Left renal cortex interstitium (tissue), 4 donors: ENCODE data around the gene RPS6KA2. TPM values are rescaled to one million over a fixed set of nuclear protein-coding genes. Genes with fewer than 3 reads are reported as not detected.

Experiments used
- DNase-seq, 4 donors: peaks; one replicate each; pipeline ENCODE4 v3.0.0-alpha.2; 2013; ENCODE audit warnings: low read depth in 4 of 4, low spot score in 2 of 4, missing footprints in 1 of 4
- polyA plus RNA-seq, 4 donors: library from polyadenylated mRNA; unstranded; fragments of 120-200 nt; gene quantifications; one replicate each; pipeline ENCODE4 v1.2.1, GENCODE V29; 2013; ENCODE audit not compliant: insufficient read length in 4 of 4

Gene RPS6KA2
- polyA plus RNA-seq, 4 donors = 25.2 to 30.5 (median 29.9) TPM

DNA sequence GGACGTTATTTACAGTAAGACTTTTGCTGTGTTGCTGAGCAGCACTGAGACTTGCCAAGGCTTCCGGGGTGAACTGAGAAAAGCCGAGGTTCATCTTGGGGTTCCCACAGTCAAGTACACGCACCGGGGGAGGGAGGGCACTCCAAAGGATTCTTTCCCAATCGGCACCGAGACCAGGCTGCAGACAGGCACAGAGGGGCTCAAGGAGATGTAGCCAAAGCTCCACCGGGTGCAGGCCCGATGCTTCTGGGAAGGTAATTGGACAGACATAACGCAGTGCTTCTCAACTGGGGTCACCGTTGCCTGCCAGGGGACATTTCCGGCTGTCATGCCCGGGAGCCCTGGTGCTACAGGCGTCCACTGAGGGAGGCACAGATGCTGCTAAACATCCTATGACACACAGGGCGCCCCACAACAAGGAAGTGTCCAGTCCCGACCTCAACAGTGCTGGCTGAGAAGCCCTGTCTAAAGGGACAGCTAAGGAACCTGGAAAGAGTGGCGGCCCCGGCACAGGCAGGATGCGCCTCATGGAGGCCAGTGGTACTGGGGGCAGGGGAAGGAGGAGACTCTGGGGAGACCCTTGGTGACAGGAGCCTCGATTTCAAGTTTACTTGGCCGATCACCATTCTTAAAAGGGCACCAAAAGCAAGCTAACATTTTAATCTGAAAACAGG, 133.5 kb downstream of the RPS6KA2 start:
- DNase-seq = no peak

DNA sequence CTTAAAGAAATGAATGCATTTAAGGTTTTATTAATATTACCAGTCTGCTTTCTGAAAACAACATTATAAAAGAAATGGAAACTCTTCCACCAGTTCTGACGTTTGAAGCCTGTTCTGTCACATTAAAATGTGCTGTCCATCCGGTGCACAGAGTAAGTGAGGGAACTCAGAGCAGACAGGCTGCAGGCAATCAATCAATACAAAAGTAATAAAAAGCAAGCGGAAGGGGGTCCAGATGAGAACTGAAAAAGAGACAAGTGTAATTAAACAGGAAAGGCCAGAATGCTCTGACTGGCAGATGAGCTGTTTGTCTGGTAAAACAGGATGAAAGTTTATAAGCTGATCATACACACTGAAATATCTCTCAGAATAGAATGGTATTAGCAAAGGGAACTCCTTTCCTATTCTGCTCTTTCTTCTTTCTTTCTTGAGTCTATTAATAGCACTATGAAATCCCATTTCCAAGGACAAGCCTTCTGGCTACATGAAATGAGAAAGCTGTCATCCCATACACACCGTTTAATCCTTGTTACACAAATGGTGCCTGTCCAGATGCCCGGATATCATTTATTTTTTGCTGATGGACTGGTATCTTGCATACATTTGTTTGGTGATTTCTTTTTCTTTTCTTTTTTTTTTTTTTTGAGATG, 134.8 kb downstream of the RPS6KA2 start:
- DNase-seq = no peak

DNA sequence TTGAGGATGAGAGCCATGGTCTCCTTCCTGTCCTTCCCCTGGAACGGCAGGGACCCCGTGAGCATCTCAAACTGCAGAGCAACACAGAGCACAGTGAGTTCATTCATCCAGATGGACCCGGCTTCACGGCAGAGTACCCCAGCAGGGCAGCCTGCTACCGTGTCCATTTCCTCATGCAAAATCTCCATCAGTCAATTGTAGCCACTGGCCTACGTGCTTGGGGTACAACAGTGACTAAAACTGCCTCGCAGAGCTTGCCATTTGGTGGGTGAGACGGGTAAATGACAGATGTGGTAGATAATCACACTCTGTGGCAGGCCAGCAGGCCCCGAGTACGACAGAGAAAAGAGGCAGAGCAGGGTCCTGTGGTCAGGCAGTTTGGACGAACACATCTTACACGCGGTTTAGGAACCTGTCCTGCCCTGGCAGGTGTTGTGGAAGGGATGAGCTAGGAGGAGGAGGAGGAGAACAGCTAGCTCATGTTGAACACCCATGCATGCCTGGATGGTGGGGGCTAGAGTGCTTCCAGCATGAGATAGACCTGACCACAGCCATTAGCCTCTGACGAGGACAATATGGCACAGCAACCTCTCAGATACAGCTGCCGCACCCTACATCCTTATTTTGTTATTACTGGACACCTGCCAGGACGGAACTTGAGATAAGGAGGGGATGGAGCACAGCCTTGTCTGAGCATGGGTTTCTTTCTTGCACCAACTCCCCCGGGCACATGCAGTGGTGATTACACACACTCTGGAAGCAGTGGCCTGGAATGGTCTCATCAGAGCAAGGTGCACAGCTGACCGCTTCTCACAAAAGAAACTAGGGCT, 136.2 kb downstream of the RPS6KA2 start:
- DNase-seq = peak; percentile 59 to 80 (median 72)

DNA sequence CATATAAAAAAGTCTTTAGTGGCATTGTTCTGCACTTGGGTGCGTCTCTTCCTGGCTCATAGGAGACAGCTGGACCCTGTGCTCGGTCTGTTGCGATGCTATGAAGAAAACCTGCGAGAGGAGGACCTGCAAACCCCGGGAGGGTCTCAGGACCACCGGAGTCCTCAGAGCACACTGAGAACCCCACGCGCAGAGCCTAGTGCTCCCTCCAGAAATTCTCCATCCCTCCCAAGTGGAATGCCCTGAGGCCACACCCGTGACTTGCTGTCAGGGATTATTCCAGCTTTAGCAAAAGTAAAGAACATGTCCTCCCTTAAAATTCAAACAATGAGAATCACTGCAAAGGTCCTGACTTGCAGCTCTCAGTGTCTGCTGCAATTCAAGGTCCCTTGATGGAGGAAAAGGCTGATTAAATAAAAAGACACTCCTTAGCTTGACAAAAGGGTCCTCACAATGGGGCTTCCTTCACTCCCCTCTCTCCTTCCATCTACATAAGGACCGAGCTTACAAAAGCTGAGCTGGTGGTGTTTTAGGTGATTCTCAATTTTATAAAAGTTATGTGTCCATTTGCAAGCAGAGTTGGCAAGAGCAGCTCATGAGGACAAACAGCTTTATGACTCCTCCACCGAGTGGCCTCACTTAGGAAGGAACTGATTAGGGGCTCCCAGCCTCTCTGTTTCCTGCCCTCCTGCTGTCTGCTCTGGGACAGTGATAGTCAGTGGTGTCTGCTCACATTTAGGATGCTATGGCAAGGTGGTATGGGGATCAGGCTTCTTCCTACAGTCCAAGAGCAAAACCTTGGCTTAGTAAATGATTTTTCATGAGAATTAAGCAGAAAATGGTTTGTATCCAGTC, 137.5 kb downstream of the RPS6KA2 start:
- no peak for DNase-seq

DNA sequence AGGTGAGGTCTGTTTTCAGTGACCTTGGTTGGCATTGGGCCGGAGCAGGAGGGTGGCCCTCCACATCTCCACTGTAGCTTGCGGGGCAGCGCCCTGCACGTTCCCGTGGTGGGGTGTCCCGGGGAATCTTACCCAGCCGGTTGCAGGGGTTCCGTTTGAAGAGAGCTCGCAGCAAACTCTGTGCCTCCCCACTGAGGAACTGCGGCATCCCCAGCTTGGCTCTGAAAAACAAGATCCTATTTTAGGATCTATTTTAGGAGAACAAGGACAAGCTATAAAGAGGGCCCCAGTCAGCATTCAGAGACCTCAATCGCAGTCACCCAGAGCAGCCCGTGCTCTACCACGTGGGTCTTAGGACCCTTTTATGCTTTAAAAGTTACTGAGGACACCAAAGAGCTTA, 138.3 kb downstream of the RPS6KA2 start:
- DNase-seq = no peak

DNA sequence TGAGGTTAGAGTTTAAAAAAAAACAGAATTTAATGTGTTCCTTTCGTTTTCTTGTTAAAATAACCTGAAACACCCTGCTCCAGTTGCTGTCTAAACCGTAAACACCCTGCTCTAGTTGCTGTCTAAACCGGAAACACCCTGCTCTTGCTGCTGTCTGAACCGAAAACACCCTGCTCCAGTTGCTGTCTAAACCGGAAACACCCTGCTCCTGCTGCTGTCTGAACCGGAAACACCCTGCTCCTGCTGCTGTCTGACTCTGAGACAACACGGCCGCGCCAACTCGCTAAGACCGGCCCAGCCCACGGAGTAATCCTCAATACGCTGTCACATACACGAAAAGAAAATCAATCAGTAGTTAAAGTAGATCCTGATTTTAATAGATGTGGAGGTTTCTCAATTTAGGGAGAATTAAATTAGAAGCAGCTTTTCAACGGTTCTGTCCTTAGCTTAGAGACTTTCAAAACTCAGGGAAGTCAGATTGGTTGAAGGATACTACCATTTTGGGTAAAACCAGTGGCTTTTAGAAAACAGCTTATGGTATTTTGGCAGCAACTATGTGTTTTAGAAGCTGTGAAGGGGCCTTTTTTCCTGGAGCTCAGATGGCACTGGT, 138.9 kb downstream of the RPS6KA2 start:
- DNase-seq = peak in 1 of 4 donors; percentile 44

DNA sequence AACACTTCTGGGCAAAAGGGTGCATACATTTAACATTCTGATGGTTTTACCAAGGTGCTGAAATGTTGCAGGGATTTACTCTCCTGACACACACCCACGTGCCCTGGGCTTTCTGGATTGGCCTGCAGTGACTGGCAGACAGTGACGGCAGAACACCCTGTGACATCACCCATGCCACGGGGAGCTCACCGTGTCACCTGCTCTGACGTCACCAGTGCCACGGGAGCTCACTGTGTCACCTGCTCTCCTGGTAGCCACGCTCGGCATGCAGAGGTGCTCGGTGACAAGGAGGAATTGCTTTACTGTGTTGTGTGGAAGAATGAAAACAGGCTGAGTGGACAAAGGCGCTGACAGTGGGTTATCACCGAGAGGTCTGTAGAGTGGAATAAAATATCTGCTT, 139.9 kb downstream of the RPS6KA2 start:
- DNase-seq = no peak

DNA sequence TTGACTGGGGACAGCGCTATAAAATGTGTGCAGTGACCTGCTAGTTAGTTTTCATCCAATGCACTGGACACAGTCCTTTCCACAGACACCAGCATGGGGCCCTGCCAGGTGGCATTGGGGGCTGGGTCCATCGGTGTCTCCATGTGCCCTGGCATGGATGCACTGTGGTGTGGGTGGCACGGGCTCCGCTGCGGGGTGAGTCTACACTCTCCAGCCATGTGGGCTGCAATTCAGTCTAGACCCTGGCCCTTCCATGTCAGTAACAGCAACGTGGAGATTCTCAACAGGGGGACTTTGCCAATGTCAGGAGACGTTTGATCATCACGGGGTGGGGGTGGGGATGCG, 140.5 kb downstream of the RPS6KA2 start:
- DNase-seq = no peak

DNA sequence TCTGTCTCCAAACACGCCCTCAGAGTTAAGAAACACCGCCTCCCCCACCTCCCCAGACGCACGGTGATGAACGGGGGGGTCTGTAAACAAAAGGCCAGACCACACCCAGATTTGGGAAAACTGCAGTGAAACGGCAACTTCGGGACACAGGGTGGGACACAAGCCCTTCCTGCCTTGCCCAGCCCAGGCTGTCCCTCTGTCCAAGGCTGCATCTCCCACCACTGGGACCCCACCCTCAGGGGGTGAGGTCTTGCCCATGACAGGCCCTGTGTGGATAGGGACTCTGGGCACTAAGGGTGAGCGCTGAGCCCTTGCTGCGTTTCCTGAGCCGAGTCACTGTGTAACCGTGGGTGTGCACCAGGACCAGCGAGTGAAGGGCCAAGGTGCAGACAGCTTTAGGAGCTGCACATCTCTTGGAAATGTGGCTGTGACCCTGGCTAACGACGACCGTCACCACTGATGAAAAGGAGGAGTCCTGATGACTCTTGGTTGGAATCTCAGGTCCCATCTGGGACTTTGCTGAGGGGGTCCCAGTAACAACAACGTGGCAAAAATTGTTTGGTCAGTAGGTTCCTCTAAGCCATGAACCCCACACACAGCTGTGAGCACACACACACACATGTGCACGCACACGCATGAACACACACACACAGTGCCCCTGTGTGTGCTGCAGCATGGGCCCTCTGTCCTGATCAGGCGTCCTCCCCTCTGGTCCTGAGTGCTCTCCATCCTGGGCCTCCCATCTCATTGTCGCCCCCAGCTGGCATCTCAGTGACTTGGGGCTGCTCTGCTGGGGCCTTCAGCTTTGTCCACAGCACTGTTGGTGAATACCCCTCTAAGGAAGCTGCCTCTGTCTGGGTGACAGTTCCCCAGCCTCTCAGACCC, 141.2 kb downstream of the RPS6KA2 start:
- no peak for DNase-seq

DNA sequence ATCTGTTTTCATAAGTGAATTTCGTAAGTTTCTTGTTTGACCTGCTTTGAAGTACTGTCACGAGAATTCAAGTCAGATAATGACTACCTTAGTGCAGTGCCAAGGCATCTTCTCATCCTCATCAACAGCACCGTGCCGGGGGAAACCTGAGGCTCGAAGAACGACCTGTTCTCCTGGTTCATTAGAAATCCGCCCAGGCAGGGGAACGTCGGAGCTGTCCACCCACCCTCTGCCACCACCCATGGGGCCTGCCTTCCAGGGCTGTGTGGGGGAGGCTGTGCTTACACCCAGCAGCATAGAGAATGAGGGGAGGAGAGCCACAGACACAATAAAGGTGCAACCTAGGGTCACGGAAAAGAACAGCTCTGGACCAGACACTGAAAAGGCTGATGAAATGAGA, 142.2 kb downstream of the RPS6KA2 start:
- no peak for DNase-seq

DNA sequence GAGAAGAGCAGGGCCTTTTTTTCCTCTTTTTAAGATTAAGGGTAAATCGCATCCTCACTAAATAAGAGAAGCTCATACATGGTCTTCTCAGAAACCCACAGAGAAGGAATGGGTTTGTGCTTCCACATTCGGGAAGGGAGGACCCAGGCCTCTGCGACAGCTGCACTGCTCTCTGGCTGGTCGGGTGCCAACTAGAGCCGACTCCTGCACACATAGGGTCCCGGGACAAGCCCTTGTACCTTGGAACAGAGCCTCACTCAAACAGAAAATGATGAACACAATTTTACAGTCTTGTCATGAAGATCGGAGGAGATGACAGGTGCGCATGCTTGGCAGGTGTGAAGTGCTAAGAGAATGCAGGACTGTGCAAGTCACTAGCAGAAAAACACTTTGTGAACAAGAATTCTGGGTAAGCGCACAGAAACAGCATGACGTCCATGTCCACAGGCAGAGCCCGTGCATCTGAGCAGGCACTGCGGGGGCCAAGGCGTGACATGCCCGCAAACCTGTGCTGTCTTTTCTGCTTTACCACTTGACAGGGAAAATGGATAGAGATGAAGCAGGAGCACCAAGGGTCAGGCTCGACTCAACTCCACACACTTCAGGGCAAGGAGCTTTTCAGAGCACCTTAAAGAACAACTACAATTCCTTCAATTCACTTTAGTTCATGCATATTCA, 143.3 kb downstream of the RPS6KA2 start:
- DNase-seq = no peak

DNA sequence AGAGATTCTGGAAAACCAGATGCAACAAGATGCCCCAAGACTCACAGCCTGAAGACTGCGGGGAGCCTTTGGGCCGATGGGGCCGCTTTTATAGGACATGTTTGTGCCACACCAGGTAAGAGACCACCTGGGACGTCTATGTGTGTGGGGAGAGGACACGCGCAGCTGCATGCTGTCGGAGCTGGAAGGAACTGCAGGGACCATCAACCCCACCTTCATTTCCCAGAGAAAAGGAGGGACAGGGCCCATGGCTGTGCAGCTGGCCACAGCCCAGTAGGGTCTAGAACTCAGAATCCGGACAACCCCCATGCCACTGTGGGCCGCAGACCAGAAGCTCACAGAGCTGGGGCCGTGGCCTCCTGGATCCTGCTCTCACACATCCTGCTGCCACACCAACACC, 144.0 kb downstream of the RPS6KA2 start:
- no peak for DNase-seq

DNA sequence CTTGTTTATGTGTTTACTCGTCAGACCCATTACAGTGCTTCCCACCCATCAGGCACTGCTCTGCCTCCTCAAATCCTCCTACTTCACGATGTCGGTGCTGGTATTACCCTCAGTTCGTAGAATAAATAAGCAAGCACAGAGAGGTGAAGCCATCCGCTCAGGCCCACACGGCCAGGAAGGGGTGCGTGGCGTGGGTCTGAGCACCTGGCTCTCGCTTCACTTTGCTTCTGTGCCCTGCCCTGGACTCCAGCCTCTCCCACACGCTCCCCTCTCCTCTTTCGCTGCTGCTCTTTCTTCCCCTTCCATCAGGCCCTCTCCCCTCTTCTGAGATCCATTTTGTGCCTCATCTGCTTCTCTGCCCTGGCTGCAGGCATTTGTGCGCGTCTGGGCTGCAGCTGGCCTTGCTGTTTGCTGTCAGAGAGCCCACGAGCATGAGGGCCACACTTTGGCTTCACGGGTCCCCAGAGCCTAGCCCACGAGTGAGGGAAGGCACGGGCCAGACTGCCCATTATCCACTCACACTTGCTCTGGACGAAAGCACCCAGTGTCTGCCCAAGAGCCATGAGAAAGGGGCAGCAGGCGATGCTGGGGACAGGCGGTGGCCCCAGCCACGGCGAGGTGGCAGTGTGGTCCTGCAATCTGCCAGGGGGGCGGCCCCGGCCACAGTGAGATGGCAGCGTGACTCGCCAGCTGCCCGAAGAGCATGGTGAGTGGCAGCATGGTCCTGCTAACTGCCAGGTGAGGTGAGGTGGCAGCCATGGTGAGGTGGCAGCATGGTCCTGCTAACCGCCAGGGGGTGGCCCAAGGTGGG, 148.1 kb downstream of the RPS6KA2 start:
- DNase-seq = no peak

DNA sequence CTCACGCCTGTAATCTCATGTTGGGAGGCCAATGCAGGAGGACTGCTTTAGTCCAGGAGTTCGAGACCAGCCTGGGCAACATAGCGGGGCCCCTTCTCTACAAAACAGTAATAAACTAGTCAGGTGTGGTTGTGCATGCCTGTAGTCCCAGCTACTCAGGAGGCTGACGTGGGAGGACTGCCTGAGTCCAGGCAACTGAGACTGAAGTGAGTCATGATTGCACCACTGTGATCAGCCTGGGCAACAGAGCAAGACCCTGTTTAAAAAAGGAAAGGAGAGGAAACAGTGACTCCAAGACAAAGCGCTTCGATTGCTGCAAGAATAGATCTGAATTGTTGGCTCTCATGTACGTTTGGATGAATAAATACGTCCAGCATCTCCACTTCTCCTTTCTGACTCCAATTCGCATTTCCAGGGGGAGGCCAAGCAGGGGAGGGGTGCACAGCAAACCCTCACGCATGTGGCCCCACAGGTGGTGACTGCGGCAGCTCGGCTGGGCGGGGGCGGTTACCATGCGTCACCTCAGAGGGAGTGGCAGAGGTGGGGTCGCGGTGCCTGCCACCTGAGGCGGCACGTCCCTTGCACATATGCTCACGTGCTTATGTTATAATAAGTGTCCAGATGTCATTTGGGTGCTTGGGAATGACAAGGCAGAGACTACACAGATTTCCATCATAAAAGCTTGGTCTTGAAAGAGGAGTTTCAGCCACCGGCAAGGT, 149.2 kb downstream of the RPS6KA2 start:
- no peak for DNase-seq

DNA sequence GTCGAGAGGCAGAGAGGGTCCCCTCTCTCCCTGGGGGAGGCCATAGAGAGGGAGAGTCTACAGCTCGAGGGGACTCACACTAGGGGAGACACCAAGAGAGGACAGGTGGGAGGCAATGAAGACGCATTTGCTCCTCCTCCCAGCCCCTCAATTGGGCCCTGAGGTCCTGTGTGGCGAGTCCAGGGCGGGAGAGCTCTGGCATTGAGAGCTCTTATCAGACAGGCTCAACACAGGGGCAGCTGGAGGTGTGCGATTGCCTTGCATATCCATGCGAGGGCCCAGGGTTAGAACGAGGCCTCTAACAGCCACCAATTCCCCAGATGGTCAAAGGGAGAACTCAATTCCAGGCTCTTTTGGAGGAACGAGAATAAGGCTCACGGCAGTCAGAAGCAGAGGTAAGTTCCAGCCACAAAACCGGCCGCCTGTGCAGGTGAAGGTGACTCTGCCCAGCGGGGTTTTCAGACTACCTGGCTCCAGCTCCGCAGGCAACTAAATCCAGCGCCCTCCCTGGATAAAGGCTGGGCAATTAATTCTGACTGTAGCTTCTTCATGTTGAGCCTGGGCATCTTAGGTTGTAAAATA, 150.3 kb downstream of the RPS6KA2 start:
- DNase-seq = no peak

DNA sequence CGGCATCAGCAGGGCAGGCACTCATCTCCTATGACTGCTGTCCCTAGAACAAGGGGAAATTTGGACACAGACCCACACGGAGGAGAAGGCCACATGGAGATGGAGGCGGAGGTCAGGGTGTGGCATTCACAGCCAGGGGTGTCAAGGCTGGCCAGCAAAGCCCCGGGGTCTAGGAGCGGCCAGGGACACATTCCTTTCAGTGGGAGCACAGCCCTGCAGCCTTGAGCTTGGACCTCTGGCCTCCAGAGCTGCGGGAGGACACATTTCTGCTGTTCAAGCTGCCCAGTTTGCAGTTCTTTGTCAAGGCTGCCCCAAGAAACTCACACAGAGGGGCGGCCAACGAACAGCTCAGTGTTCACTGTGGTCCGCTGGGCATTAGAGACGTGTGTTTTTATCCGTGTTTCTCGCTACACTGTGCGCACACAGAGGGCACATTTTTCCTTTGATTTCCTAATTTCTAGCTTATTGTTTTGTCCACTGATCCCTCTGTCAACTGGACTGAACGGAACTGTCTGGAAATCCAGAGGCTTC, 150.9 kb downstream of the RPS6KA2 start:
- no peak for DNase-seq
